MG63 (cell line): ENCODE data around the gene INO80D. TPM values are rescaled to one million over a fixed set of nuclear protein-coding genes. Genes with fewer than 3 reads are reported as not detected.
"Not testable (repeated sequence)": the region's sequence is repeated elsewhere in the genome, so short reads cannot be mapped to it uniquely, and the experiment has no call there.

Experiments
- DNase-seq: peaks from one replicate; pipeline ENCODE4 v3.0.0-alpha.2; 2020
- H3K27me3 ChIP-seq: fragments of 250-450 bp; sonication (Bioruptor Pico); 2 replicates; pipeline ENCODE4 v1.5.1; 2020; ENCODE audit warnings: mild to moderate bottlenecking, moderate library complexity
- H3K36me3 ChIP-seq: fragments of 250-450 bp; sonication (Bioruptor Pico); 2 replicates; pipeline ENCODE4 v1.5.1; 2020; ENCODE audit warnings: mild to moderate bottlenecking, moderate library complexity
- H3K4me3 ChIP-seq: fragments of 250-450 bp; sonication (Bioruptor Pico); 2 replicates; pipeline ENCODE4 v1.5.1; 2020; ENCODE audit warnings: mild to moderate bottlenecking, moderate library complexity
- H3K9me3 ChIP-seq: fragments of 250-450 bp; sonication (Bioruptor Pico); 2 replicates; pipeline ENCODE4 v1.5.1; 2020; ENCODE audit warnings: mild to moderate bottlenecking, moderate library complexity
- total RNA-seq: library from RNA; depleted of rRNA; stranded (reverse); fragments of >200 nt; shearing (Covaris generic); gene quantifications from 2 replicates; pipeline ENCODE4 v1.2.3, GENCODE V29; 2014; ENCODE audit warnings: low replicate concordance

The INO80D gene
- total RNA-seq, 1 experiment from 2014 or later = 1.1 TPM

DNA sequence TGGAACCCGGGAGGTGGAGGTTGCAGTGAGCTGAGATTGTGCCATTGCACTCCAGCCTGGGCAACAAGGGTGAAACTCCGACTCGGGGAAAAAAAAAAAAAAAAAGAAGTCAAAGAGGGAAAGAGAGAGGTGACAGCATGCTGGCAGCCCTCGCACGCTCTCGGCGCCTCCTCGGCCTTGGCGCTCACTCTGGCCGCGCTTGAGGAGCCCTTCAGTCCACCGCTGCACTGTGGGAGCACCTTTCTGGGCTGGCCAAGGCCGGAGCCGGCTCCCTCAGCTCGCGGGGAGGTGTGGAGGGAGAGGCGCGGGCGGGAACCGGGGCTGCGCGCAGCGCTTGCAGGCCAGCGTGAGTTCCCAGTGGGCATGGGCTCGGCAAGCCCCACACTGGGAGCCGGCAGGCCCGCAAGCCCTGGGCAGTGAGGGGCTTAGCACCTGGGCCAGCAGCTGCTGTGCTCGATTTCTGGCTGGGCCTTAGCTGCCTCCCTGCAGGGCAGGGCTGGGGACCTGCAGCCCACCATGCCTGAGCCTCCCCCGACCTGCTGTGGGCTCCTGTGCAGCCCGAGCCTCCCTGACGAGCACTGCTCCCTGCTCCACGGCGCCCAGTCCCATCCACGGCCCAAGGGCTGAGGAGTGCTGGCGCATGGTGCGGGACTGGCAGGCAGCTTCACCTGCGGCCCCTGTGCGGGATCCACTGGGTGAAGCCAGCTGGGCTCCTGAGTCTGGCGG is 108.9 kb downstream of the INO80D start:
- H3K4me3 ChIP-seq, H3K36me3 ChIP-seq, H3K9me3 ChIP-seq, H3K27me3 ChIP-seq, DNase-seq: not testable (repeated sequence)

DNA sequence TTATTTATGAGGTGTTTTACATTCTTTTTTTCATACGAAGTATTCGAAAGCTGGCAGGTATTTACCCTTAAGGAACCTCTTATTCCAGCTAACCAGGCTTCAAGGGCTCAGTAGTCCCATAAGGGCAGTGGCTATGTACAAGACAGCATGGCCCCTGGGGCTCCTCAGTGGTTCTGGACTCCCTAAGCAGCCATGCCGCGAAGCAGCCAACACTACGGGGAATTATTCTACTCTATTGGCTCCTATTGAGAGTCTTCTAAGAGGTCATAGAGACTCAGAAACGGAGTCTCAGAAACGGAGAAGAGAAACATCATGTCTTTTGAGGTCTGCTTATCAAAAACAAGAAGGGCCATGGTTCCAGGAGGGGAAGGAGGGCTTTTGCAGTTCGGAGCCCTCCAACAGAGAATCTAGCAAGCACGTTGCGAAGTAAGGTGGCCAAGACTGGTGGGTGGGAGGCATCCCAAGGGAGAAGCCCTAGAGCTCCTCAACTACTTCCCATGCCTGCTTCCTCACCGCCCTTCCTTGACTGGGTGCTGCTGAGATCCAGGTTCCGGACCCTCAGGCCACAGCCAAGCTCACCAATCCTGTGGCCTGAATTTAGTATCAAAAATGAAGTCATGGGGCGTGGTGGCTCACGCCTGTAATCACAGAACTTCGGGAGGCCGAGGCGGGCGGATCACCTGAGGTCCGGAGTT is 109.7 kb downstream of the INO80D start:
- no peak for DNase-seq
- no peaks in the 10 kb centered on the region; the same call in 1 of the 2 replicates for H3K9me3 ChIP-seq
- no peak overlapping the region for H3K4me3 ChIP-seq

DNA sequence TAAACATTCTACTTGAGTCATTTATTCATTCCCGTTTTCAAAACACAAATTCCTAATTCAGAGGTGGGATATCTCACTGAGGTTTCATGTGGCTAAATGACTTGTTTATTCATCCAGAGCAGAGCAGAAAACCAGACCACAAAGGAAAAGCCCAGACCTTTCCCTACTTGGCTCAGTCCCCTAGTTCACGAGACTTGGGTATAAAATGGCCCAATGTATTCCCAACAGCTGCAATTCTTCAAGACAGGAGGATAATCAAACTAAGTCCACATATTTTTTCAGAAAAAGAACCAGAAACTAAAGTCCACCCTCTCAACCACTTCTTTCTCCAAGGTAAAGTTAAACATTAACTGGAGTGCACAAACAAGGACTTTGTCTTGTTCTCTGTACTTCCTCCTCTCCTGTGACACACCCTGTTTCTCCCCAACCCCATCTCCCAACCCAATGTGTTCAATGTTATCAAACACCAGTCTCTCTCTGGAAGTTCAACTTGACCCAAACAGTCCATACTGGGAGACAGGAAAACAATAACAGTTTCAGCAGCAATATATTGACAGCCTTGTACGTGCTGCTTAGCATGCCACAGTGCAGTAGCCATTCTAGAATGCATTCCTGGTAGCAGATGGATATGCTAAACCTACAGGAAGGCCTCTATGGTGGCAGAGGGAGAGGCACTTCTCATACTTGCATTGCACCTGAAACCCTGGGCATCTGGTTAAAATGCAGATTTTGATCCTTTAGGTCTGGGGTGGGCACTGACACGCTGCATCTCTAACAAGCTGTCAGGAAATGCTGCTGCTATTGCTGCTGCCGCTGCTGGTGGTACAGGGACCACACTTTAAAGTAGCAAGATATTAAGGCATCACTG is 110.7 kb downstream of the INO80D start:
- Histone ChIP-seq H3K27me3 (no peaks in the 10 kb centered on the region), H3K4me3 (no peak overlapping the region; the same call in 1 of the 2 replicates), H3K36me3 (no peaks in the 10 kb centered on the region), H3K9me3 (no peaks in the 10 kb centered on the region; the same call in 1 of the 2 replicates)
- DNase-seq = no peak

More for the DNA sequence above, 109.7 kb downstream of the INO80D start:
- Histone ChIP-seq H3K27me3 (no peaks in the 10 kb centered on the region), H3K36me3 (no peaks in the 10 kb centered on the region)

DNA sequence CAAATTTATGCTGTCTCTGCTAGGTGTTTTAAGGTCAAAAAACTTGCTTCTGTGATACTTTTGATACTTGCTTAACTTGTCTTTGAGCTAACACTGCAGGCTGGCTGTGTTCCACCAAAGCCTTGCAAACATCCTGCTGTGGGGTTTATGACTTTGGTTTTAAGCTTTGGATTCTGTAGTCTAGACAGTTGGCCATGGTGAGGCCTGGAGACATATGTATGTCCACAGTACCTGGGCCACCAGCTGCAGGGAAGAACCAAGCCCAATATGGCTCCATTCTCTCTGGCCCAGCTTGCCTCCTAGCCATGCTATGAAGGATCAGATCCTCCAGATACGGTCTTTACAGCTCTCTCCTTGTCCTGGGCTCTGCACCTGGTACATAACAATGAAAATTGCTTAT is 113.9 kb downstream of the INO80D start:
- Histone ChIP-seq H3K9me3 (no peaks in the 10 kb centered on the region), H3K27me3 (no peaks in the 10 kb centered on the region)
- DNase-seq = no peak

DNA sequence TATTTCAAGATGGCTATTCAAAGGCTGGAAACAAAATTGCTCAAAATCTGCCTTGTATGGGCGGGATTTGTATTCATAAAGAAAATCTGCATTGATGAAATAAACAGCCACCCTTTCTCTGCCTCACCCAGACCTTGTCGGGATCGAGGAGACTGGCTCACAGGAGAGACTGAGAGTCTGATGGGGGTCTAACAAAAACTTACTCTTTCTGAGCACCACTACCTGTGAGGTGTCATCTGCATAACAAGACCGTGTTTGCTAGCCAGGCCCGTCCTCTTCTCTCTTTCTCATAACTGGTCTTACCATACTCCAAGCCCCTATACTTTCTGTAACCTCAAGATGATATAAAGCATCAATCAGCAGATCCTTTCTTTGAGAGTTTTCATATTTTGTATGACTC is 115.6 kb downstream of the INO80D start:
- Histone ChIP-seq H3K9me3 (no peaks in the 10 kb centered on the region), H3K36me3 (no peaks in the 10 kb centered on the region), H3K27me3 (no peaks in the 10 kb centered on the region), H3K4me3 (no peak overlapping the region)
- no peak for DNase-seq

More for the DNA sequence above, 113.9 kb downstream of the INO80D start:
- Histone ChIP-seq H3K36me3 (no peaks in the 10 kb centered on the region), H3K4me3 (no peak overlapping the region)

DNA sequence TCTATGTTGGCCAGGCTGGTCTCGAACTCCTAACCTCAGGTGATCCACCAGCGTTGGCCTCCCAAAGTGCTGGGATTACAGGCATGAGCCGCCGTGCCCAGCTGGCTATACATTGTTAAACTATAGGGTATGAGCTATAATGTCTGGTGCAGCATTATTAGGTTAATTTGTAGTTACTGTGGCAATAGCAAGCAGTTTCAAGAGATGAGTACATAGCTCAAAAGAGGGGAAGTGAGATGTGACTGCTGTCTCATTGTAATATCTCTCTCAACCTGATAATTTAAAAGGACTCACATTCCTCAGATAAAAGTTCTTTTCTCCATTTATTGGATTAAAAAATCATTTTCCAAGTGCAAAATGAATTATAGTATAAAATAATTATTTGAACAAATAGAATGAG is 116.4 kb downstream of the INO80D start:
- Histone ChIP-seq H3K4me3 (no peak overlapping the region), H3K9me3 (no peaks in the 10 kb centered on the region), H3K27me3 (no peaks in the 10 kb centered on the region), H3K36me3 (no peaks in the 10 kb centered on the region)
- no peak for DNase-seq

DNA sequence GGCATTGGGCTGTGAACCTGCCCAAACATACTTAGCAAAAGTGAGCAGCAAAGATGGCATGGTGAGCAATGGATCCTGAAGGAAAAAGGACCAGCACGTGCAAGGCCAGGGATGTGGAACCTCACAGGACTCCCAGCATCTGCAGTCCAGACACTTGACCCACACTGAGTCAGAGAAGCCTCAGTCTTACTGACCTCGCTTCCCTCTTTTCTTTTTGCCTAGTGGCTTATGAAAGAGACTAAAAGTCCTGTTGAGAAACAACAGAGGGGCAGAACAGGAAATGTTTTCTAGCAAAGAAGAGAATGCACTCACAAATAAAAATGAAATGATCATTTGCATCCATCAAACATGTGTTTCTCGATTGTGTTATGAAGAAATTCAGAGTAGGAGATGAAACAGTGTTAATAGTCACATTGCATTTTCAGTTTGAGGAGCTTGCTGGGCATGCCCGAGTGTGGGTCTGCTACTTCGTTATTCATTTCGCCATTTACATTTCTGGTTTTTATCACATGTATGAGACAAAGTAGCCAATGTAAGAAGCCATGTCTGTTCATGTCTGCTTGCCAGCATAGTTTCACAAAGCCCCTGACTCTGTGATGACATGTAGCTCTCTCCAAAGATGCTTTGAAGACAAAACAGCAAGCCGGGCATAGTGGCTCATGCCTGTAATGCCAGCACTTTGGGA is 118.4 kb downstream of the INO80D start:
- H3K27me3 ChIP-seq = no peaks in the 10 kb centered on the region
- DNase-seq = no peak
- no peaks in the 10 kb centered on the region for H3K9me3 ChIP-seq
- no peaks in the 10 kb centered on the region for H3K36me3 ChIP-seq
- H3K4me3 ChIP-seq = no peak overlapping the region

DNA sequence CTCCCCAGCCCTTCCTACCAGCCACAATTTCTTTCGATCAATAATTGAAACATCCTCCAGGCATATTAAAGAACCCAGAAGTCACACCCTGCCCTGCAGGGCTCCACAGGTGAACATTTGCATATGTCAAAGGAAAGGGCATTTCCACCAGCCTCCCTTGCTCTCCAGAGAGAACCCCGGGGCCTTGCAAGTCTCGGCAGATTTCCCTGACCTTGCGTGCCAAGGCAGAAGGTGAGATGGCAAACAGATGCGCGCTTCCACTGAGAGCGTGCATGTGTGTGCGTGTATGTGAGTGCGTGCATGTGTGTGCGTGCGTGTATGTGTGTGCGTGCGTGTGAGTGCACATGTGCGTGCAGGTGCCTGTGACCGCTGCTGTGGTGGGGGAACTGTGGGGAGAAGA is 120.3 kb downstream of the INO80D start:
- Histone ChIP-seq H3K27me3 (no peaks in the 10 kb centered on the region), H3K9me3 (no peaks in the 10 kb centered on the region), H3K4me3 (no peak overlapping the region), H3K36me3 (no peaks in the 10 kb centered on the region)
- DNase-seq = no peak

DNA sequence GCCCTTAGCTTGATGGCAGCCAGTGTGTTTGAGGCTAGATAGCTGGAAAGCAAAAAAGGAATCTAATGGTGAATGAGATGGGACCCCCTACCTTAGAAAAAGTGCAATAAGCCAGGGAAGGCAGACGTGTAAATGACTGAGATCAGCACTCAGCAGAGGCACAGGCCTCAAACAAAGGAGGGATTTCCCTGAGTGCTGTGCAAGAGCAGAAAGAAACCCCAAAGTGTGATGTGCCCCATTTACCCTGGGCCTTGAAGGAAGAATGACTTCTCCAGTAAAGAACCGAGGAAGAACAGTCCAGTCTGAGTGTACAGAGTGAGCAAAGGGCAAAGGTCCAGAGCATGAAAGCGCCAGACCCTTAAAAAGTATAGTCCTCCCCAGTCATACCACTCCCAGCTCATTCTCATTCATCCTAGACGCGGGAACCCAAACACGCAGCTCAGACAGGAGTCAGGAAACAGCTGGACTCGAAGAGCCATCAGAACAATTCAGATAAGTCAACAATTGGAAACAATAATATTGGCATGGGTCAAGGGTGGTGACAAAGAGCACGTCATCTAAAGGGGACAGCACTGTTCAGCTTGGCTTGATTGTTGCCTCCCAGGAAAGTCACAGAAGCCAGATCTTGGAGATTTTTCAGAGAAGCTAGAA is 121.7 kb downstream of the INO80D start:
- Histone ChIP-seq H3K9me3 (no peaks in the 10 kb centered on the region), H3K36me3 (no peaks in the 10 kb centered on the region), H3K4me3 (no peak overlapping the region), H3K27me3 (no peaks in the 10 kb centered on the region)
- DNase-seq = no peak

DNA sequence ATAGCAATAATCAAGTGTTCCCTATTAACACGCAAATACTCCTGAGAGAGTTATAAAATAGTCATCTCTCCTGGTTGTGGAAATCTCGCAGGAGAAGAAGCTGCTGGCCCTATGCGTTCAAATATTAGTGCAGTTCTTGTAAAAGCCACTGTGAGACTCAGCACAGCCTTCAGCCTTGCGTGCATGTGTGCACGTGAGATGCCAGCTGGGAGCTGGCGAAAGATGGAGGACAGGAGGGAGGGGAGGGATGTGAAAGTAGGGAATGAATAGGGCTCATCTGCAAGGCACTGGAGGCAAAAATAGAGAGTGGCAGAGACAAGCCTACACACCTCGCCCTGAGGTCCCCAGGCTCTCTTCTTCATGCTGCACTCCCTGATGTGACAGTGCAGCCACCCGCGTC is 126.5 kb downstream of the INO80D start:
- H3K36me3 ChIP-seq = no peaks in the 10 kb centered on the region
- DNase-seq = no peak
- no peaks in the 10 kb centered on the region for H3K27me3 ChIP-seq
- H3K9me3 ChIP-seq = no peaks in the 10 kb centered on the region
- no peak overlapping the region for H3K4me3 ChIP-seq

DNA sequence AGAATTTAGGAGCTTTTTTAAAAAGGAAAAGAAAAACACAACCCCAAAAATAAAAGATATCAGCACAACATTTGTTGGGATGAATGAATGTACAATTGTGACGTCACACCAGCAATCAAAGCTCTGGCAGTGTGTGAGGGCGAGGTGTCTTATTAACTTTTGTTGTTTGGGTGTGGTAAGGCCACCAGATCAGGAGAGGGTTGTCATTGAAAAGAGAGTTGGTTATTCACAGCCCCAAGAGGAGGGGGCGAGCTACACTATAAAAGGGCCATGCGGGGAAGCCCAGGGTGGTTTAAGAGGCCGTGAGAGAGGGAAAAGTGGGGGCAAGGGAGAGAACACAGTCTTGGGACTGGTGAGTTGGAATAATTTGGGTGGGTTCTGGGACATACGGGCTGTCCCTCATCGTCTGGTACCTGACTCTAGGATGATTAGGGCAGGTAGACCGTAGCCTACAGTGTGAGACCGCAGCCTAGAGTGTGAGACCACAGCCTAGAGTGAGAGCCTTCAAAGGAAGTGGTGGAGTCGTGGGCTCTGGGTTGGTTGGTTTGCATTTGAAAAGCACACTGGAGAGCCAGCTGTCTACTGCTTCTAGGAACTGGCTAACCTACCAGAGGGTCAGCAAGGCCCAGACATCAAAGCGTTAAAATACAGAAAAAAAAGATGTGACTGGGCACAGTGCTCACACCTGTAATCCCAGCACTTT is 128.4 kb downstream of the INO80D start:
- Histone ChIP-seq H3K4me3 (no peak overlapping the region), H3K36me3 (no peaks in the 10 kb centered on the region), H3K27me3 (no peaks in the 10 kb centered on the region), H3K9me3 (no peaks in the 10 kb centered on the region)
- no peak for DNase-seq

DNA sequence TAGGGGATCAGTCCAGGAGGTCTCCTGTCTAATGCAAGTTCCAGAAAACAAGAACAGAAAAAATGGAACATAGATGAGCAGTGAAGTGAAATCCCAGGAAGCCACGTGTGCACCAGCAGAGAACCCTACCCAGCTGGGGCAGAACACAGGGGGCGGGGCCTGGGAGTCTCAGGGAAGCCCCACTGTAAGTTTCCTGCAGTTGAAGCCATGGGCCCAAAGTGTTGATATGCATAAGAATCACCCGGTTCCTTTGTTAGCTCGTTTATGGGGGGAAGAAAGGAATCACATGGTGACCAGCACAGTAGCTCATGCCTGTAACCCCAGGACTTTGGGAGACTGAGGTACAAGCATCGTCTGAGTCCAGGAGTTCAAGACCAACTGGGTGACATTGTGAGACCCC is 131.3 kb downstream of the INO80D start:
- H3K36me3 ChIP-seq = no peaks in the 10 kb centered on the region
- no peaks in the 10 kb centered on the region for H3K9me3 ChIP-seq
- no peak overlapping the region for H3K4me3 ChIP-seq
- no peaks in the 10 kb centered on the region for H3K27me3 ChIP-seq
- no peak for DNase-seq

DNA sequence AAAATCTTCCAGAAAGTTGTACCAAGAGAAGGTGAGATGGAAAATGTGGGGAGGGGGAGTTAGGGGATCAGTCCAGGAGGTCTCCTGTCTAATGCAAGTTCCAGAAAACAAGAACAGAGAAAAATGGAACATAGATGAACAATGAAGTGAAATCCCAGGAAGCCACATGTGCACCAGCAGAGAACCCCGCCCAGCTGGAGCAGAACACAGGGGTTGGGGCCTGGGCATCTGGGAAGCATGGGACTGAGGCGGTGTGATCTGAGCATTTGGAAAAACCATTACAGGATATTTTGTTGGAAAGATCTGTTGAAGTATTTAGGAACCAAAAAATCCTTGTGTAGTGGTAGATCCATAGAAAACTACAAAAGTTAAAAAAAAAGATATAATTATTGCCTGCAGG is 133.7 kb downstream of the INO80D start:
- no peak for DNase-seq

DNA sequence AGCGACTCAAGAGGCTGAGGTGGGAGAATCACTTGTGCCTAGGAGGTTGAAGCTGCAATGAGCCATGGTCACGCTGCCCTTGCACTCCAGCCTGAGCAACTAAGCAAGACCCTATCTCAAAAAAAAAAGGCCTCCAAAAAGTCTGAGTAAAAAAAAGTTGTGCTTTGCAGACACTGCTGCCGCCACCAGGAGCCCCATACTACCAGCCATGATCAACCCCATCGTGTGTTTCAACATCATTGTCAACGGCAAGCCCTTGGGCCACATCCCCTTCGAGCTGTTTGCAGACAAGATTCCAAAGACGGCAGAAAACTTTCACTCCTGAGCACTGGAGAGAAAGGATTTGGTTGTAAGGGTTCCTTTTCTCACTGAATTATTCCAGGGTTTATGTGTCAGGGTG is 137.1 kb downstream of the INO80D start:
- Histone ChIP-seq H3K36me3 (no peaks in the 10 kb centered on the region), H3K9me3 (no peaks in the 10 kb centered on the region), H3K4me3 (no peak overlapping the region), H3K27me3 (no peaks in the 10 kb centered on the region)
- no peak for DNase-seq

More for the DNA sequence above, 133.7 kb downstream of the INO80D start:
- no peak overlapping the region for H3K4me3 ChIP-seq
- H3K9me3 ChIP-seq = no peaks in the 10 kb centered on the region
- H3K36me3 ChIP-seq = no peaks in the 10 kb centered on the region
- no peaks in the 10 kb centered on the region for H3K27me3 ChIP-seq

DNA sequence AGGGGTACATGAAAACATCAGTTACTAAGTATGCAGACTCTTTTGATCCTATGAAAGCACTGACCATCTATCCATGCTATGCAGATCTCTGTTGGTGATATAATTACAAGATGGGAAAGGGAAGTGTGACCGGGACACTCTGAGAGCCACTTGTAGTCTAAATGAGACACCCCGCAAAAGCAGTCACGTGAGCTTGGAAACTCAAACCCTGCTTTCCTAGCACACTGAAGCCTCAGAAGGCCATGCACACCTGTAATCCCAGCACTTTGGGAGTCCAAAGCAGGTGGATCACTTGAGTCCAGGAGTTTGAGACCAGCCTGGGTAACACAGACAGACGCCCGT is 137.5 kb downstream of the INO80D start:
- Histone ChIP-seq H3K27me3 (no peaks in the 10 kb centered on the region), H3K36me3 (no peaks in the 10 kb centered on the region), H3K4me3 (no peak overlapping the region), H3K9me3 (no peaks in the 10 kb centered on the region)
- DNase-seq = no peak
